SK-N-SH treated with all-trans-retinoic acid at 6 μM for 48 hours (cell line): ENCODE results near the gene GTF2F2.

Experiments used
- ATAC-seq: fragments of 200-7000 bp; cut with Tn5 transposase; 3 replicates; pipeline ENCODE4 v1.9.1; 2020; ENCODE audit warnings: mild to moderate bottlenecking, moderate library complexity
- ARNTL ChIP-seq: fragments of 450-650 bp; formaldehyde crosslinking; IDR thresholded peaks from 2 replicates; pipeline ENCODE4 v1.5.0; 2020; ENCODE audit warnings: low read depth, mild to moderate bottlenecking, moderate library complexity, borderline replicate concordance
- BACH2 ChIP-seq: fragments of 250-450 bp; sonication (Bioruptor Pico); IDR thresholded peaks from 2 replicates; pipeline ENCODE4 v1.9.0; 2021; ENCODE audit warnings: mild to moderate bottlenecking, borderline replicate concordance
- CSDC2 ChIP-seq: fragments of 250-450 bp; sonication (Bioruptor Pico); IDR thresholded peaks from 2 replicates; pipeline ENCODE4 v1.5.0; 2020; ENCODE audit warnings: mild to moderate bottlenecking, moderate library complexity
- ESRRG ChIP-seq: fragments of 250-450 bp; sonication (Bioruptor Pico); IDR thresholded peaks from 2 replicates; pipeline ENCODE4 v1.6.1; 2021; ENCODE audit warnings: mild to moderate bottlenecking
- GLIS3 ChIP-seq: fragments of 250-450 bp; sonication (Bioruptor Pico); IDR thresholded peaks from 2 replicates; pipeline ENCODE4 v1.5.0; 2020; ENCODE audit warnings: mild to moderate bottlenecking, moderate library complexity
- ISL1 ChIP-seq: fragments of 250-450 bp; sonication (Bioruptor Pico); IDR thresholded peaks from 2 replicates; pipeline ENCODE4 v2.1.2; 2022; ENCODE audit warnings: mild to moderate bottlenecking, moderate library complexity
- OSR1 ChIP-seq: fragments of 250-450 bp; sonication (Bioruptor Pico); IDR thresholded peaks from 2 replicates; pipeline ENCODE4 v1.8.0; 2022; ENCODE audit warnings: moderate library complexity, mild to moderate bottlenecking, inconsistent platforms
- PATZ1 ChIP-seq: fragments of 250-450 bp; sonication (Bioruptor Pico); IDR thresholded peaks from 2 replicates; pipeline ENCODE4 v1.8.0; 2020; ENCODE audit warnings: mild to moderate bottlenecking, moderate library complexity, borderline replicate concordance
- POU6F1 ChIP-seq: fragments of 250-450 bp; sonication (Bioruptor Pico); IDR thresholded peaks from 2 replicates; pipeline ENCODE4 v1.8.0; 2021; ENCODE audit warnings: low read depth, mild to moderate bottlenecking, moderate library complexity, borderline replicate concordance
- PPARA ChIP-seq: fragments of 250-450 bp; sonication (Bioruptor Pico); IDR thresholded peaks from 2 replicates; pipeline ENCODE4 v1.5.0; 2020; ENCODE audit warnings: mild to moderate bottlenecking, borderline replicate concordance
- RARB ChIP-seq: fragments of 250-450 bp; sonication (Bioruptor Pico); IDR thresholded peaks from 2 replicates; pipeline ENCODE4 v1.8.0; 2021; ENCODE audit warnings: mild to moderate bottlenecking, moderate library complexity
- SNAI2 ChIP-seq: fragments of 250-450 bp; sonication (Bioruptor Pico); IDR thresholded peaks from 2 replicates; pipeline ENCODE4 v1.5.0; 2020; ENCODE audit warnings: mild to moderate bottlenecking, moderate library complexity
- TCF4 ChIP-seq: fragments of 250-450 bp; sonication (Bioruptor Pico); IDR thresholded peaks from 2 replicates; pipeline ENCODE4 v1.8.0; 2021; ENCODE audit warnings: mild to moderate bottlenecking, moderate library complexity, borderline replicate concordance
- TOX ChIP-seq: fragments of 250-450 bp; sonication (Bioruptor Pico); IDR thresholded peaks from 2 replicates; pipeline ENCODE4 v1.8.0; 2021; ENCODE audit warnings: mild to moderate bottlenecking, moderate library complexity, borderline replicate concordance
- TSHZ2 ChIP-seq: fragments of 250-450 bp; sonication (Bioruptor Pico); IDR thresholded peaks from 2 replicates; pipeline ENCODE4 v1.5.0; 2020; ENCODE audit warnings: mild to moderate bottlenecking, moderate library complexity
- ZC3H10 ChIP-seq: fragments of 250-450 bp; sonication (Bioruptor Pico); IDR thresholded peaks from 2 replicates; pipeline ENCODE4 v1.5.1; 2021; ENCODE audit warnings: mild to moderate bottlenecking, moderate library complexity
- ZFP3 ChIP-seq: fragments of 250-450 bp; sonication (Bioruptor Pico); IDR thresholded peaks from 2 replicates; pipeline ENCODE4 v1.5.0; 2020; ENCODE audit warnings: mild to moderate bottlenecking, moderate library complexity
- ZFP30 ChIP-seq: fragments of 450-650 bp; formaldehyde crosslinking; IDR thresholded peaks from 2 replicates; pipeline ENCODE4 v1.5.0; 2022; ENCODE audit warnings: mild to moderate bottlenecking, moderate library complexity
- ZNF565 ChIP-seq: fragments of 450-650 bp; formaldehyde crosslinking; conservative IDR thresholded peaks from 2 replicates; pipeline ENCODE4 v1.5.0; 2020; ENCODE audit warnings: low read depth, mild to moderate bottlenecking, moderate library complexity
- ZNF70 ChIP-seq: fragments of 450-650 bp; formaldehyde crosslinking; IDR thresholded peaks from 2 replicates; pipeline ENCODE4 v1.5.0; 2020; ENCODE audit warnings: mild to moderate bottlenecking, moderate library complexity
- ZNF8 ChIP-seq: fragments of 450-650 bp; formaldehyde crosslinking; IDR thresholded peaks from 2 replicates; pipeline ENCODE4 v1.5.0; 2020; ENCODE audit warnings: mild to moderate bottlenecking, moderate library complexity
- TF ChIP-seq, protein P1 (sequence below): fragments of 250-450 bp; sonication (Bioruptor Pico); IDR thresholded peaks from 2 replicates; pipeline ENCODE4 v1.5.1; 2020; ENCODE audit warnings: low read depth, mild to moderate bottlenecking, moderate library complexity
- TF ChIP-seq, protein P2 (sequence below): fragments of 250-450 bp; sonication (Bioruptor Pico); IDR thresholded peaks from 2 replicates; pipeline ENCODE4 v1.5.1; 2021; ENCODE audit warnings: mild to moderate bottlenecking, moderate library complexity

The GTF2F2 gene

GRCh38 chr13:45269204-45269603 lies 148.9 kb downstream of the GTF2F2 start:
- no peak for ATAC-seq
- TF ChIP-seq ARNTL (CRISPR knock-in tag) = no peak
- TF ChIP-seq PATZ1 = no peak
- TF ChIP-seq ZNF8 (CRISPR knock-in tag) = no peak
- TF ChIP-seq ZC3H10 (CRISPR knock-in tag) = no peak
- TF ChIP-seq RARB (CRISPR knock-in tag) = no peak
- TF ChIP-seq ESRRG (CRISPR knock-in tag) = no peak
- TF ChIP-seq ZNF565 (CRISPR knock-in tag) = no peak
- TF ChIP-seq ZFP3 (CRISPR knock-in tag) = no peak
- no peak for TF ChIP-seq ISL1 (CRISPR knock-in tag)
- TF ChIP-seq SNAI2 (CRISPR knock-in tag) = no peak
- TF ChIP-seq OSR1 (CRISPR knock-in tag) = no peak
- TF ChIP-seq GLIS3 = no peak
- TF ChIP-seq, protein P1, sequence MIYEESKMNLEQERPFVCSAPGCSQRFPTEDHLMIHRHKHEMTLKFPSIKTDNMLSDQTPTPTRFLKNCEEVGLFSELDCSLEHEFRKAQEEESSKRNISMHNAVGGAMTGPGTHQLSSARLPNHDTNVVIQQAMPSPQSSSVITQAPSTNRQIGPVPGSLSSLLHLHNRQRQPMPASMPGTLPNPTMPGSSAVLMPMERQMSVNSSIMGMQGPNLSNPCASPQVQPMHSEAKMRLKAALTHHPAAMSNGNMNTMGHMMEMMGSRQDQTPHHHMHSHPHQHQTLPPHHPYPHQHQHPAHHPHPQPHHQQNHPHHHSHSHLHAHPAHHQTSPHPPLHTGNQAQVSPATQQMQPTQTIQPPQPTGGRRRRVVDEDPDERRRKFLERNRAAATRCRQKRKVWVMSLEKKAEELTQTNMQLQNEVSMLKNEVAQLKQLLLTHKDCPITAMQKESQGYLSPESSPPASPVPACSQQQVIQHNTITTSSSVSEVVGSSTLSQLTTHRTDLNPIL (CRISPR knock-in tag) = no peak
- no peak for TF ChIP-seq BACH2 (CRISPR knock-in tag)
- TF ChIP-seq, protein P2, sequence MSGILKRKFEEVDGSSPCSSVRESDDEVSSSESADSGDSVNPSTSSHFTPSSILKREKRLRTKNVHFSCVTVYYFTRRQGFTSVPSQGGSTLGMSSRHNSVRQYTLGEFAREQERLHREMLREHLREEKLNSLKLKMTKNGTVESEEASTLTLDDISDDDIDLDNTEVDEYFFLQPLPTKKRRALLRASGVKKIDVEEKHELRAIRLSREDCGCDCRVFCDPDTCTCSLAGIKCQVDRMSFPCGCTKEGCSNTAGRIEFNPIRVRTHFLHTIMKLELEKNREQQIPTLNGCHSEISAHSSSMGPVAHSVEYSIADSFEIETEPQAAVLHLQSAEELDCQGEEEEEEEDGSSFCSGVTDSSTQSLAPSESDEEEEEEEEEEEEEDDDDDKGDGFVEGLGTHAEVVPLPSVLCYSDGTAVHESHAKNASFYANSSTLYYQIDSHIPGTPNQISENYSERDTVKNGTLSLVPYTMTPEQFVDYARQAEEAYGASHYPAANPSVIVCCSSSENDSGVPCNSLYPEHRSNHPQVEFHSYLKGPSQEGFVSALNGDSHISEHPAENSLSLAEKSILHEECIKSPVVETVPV = no peak
- TF ChIP-seq CSDC2 (CRISPR knock-in tag) = no peak
- TF ChIP-seq POU6F1 = no peak

DNA sequence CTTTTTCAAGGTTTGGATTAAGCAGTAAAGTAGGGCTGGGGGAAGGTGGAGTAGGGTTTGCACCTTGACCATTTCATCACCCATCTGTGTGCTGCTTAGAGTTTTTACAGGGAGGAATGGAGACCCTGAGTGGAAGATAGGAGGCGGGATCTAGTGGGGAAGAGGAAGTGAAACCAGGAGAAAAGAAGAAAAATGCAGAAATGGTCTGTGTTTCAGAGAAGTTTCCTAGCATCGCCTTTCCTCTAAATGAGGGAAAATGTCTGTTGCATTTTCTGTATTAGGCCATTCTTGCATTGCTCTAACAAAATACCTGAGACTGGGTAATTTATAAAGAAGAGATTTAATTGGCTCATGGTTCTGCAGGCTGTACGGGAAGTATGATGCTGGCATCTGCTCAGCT lies 156.6 kb downstream of the GTF2F2 start:
- ATAC-seq = no peak
- no peak for TF ChIP-seq TOX (CRISPR knock-in tag)
- no peak for TF ChIP-seq ZNF70
- no peak for TF ChIP-seq ISL1 (CRISPR knock-in tag)
- no peak for TF ChIP-seq CSDC2 (CRISPR knock-in tag)
- no peak for TF ChIP-seq POU6F1
- TF ChIP-seq ARNTL (CRISPR knock-in tag) = no peak
- TF ChIP-seq PATZ1 = no peak
- TF ChIP-seq, protein P1 (CRISPR knock-in tag) = no peak
- no peak for TF ChIP-seq RARB (CRISPR knock-in tag)
- no peak for TF ChIP-seq GLIS3
- no peak for TF ChIP-seq ZNF565 (CRISPR knock-in tag)
- no peak for TF ChIP-seq BACH2 (CRISPR knock-in tag)
- TF ChIP-seq ZFP30 (CRISPR knock-in tag) = no peak
- TF ChIP-seq ZC3H10 (CRISPR knock-in tag) = no peak
- TF ChIP-seq TSHZ2 (CRISPR knock-in tag) = no peak
- TF ChIP-seq OSR1 (CRISPR knock-in tag) = no peak
- no peak for TF ChIP-seq TCF4 (CRISPR knock-in tag)
- TF ChIP-seq PPARA (CRISPR knock-in tag) = no peak
- TF ChIP-seq ZFP3 (CRISPR knock-in tag) = no peak
- no peak for TF ChIP-seq ZNF8 (CRISPR knock-in tag)
